ENCODE measurements around the gene RABL3. TPM values are rescaled to one million over a fixed set of nuclear protein-coding genes. Genes with fewer than 3 reads are reported as not detected.
"Not testable (repeated sequence)": the region's sequence is repeated elsewhere in the genome, so short reads cannot be mapped to it uniquely, and the experiment has no call there.

RABL3 gene
- total and polyA plus RNA-seq, 5 donors = 4.7 to 19.6 (median 14.3) TPM

- intact Hi-C loops (cut with DNase I) = no loop called here
- Histone ChIP-seq H3K9me3 (ENCODE audit: control insufficient read depth, low read length) (no peaks in the 10 kb centered on the region), H3K27ac (ENCODE audit: low read length) (no peak overlapping the region), H3K4me1 (ENCODE audit: control insufficient read depth, insufficient read depth, low read length) (no peaks in the 10 kb centered on the region), H3K4me3 (ENCODE audit: low read length) (no peak overlapping the region), H3K27me3 (ENCODE audit: control insufficient read depth, insufficient read depth) (no peaks in the 10 kb centered on the region)
- ATAC-seq (no peak), DNase-seq (no peak)
- 49% methylated on average over 1 of the region's 1 CpG for WGBS
Observed at GRCh38 chr3:120767106-120767505, 24.8 kb upstream of the RABL3 start.

- H3K4me1 ChIP-seq (ENCODE audit: control insufficient read depth, insufficient read depth, low read length) = no peaks in the 10 kb centered on the region
- 90% methylated on average over 3 of the region's 3 CpGs for WGBS
Observed at GRCh38 chr3:120766576-120766975, 24.3 kb upstream of the RABL3 start.

GRCh38 chr3:120765830-120766493 is 23.6 kb upstream of the RABL3 start:
- H3K27me3 ChIP-seq (ENCODE audit: control insufficient read depth, insufficient read depth) = no peaks in the 10 kb centered on the region
- no peaks in the 10 kb centered on the region for H3K4me1 ChIP-seq (ENCODE audit: control insufficient read depth, insufficient read depth, low read length)
- H3K9me3 ChIP-seq (ENCODE audit: control insufficient read depth, low read length) = no peaks in the 10 kb centered on the region
- DNase-seq (no peak), ATAC-seq (no peak)
- no peak overlapping the region for H3K27ac ChIP-seq (ENCODE audit: low read length)
- intact Hi-C loops (cut with DNase I) = no loop called here
- H3K4me3 ChIP-seq (ENCODE audit: low read length) = no peak overlapping the region

More at GRCh38 chr3:120766576-120766975, 24.3 kb upstream of the RABL3 start:
- no peaks in the 10 kb centered on the region for H3K27me3 ChIP-seq (ENCODE audit: control insufficient read depth, insufficient read depth)
- no peaks in the 10 kb centered on the region for H3K9me3 ChIP-seq (ENCODE audit: control insufficient read depth, low read length)
- intact Hi-C loops (cut with DNase I) = no loop called here
- H3K4me3 ChIP-seq (ENCODE audit: low read length) = no peak overlapping the region
- ATAC-seq (no peak), DNase-seq (no peak)
- no peak overlapping the region for H3K27ac ChIP-seq (ENCODE audit: low read length)

- H3K9me3 ChIP-seq (ENCODE audit: control insufficient read depth, low read length) = no peaks in the 10 kb centered on the region
- intact Hi-C loops (cut with DNase I) = no loop called here
Observed at GRCh38 chr3:120764206-120764605, 21.9 kb upstream of the RABL3 start.

GRCh38 chr3:120763601-120764000 is 21.3 kb upstream of the RABL3 start:
- H3K4me1 ChIP-seq (ENCODE audit: control insufficient read depth, insufficient read depth, low read length) = no peaks in the 10 kb centered on the region
- H3K27me3 ChIP-seq (ENCODE audit: control insufficient read depth, insufficient read depth) = no peaks in the 10 kb centered on the region
- no peak for DNase-seq
- H3K27ac ChIP-seq (ENCODE audit: low read length) = no peak overlapping the region
- no peak for ATAC-seq
- no peaks in the 10 kb centered on the region for H3K9me3 ChIP-seq (ENCODE audit: control insufficient read depth, low read length)
- H3K4me3 ChIP-seq (ENCODE audit: low read length) = no peak overlapping the region
- intact Hi-C loops (cut with DNase I) = no loop called here
- 58% methylated on average over 1 of the region's 1 CpG for WGBS

More at GRCh38 chr3:120764206-120764605, 21.9 kb upstream of the RABL3 start:
- DNase-seq (no peak), ATAC-seq (no peak)
- no peak overlapping the region for H3K27ac ChIP-seq (ENCODE audit: low read length)
- no peaks in the 10 kb centered on the region for H3K4me1 ChIP-seq (ENCODE audit: control insufficient read depth, insufficient read depth, low read length)
- no peaks in the 10 kb centered on the region for H3K27me3 ChIP-seq (ENCODE audit: control insufficient read depth, insufficient read depth)
- no peak overlapping the region for H3K4me3 ChIP-seq (ENCODE audit: low read length)

GRCh38 chr3:120762615-120763014 is 20.3 kb upstream of the RABL3 start:
- WGBS = 82% methylated on average over 1 of the region's 1 CpG
- Histone ChIP-seq H3K4me3 (ENCODE audit: low read length) (no peak overlapping the region), H3K27ac (ENCODE audit: low read length) (no peak overlapping the region), H3K9me3 (ENCODE audit: control insufficient read depth, low read length) (no peaks in the 10 kb centered on the region), H3K27me3 (ENCODE audit: control insufficient read depth, insufficient read depth) (no peaks in the 10 kb centered on the region), H3K4me1 (ENCODE audit: control insufficient read depth, insufficient read depth, low read length) (no peaks in the 10 kb centered on the region)
- intact Hi-C loops (cut with DNase I) = no loop called here
- ATAC-seq (no peak), DNase-seq (no peak)

GRCh38 chr3:120758551-120758950 is 16.2 kb upstream of the RABL3 start:
- H3K4me3 ChIP-seq (ENCODE audit: low read length); intact Hi-C loops (cut with DNase I); H3K27me3 ChIP-seq (ENCODE audit: control insufficient read depth, insufficient read depth); H3K4me1 ChIP-seq (ENCODE audit: control insufficient read depth, insufficient read depth, low read length); ATAC-seq; H3K9me3 ChIP-seq (ENCODE audit: control insufficient read depth, low read length); H3K27ac ChIP-seq (ENCODE audit: low read length); DNase-seq: not testable (repeated sequence)
- 89% methylated on average over 4 of the region's 4 CpGs for WGBS

- intact Hi-C loops (cut with DNase I) = no loop called here
- no peak for ATAC-seq
- Histone ChIP-seq H3K27me3 (ENCODE audit: control insufficient read depth, insufficient read depth) (no peaks in the 10 kb centered on the region), H3K27ac (ENCODE audit: low read length) (no peak overlapping the region), H3K4me3 (ENCODE audit: low read length) (no peak overlapping the region), H3K9me3 (ENCODE audit: control insufficient read depth, low read length) (no peaks in the 10 kb centered on the region), H3K4me1 (ENCODE audit: control insufficient read depth, insufficient read depth, low read length) (no peaks in the 10 kb centered on the region)
- DNase-seq = no peak
- WGBS = 79% methylated on average over 2 of the region's 2 CpGs
Observed at GRCh38 chr3:120756061-120756460, 13.7 kb upstream of the RABL3 start.

- intact Hi-C loops (cut with DNase I) = no loop called here
- Histone ChIP-seq H3K4me3 (ENCODE audit: low read length) (no peak overlapping the region), H3K4me1 (ENCODE audit: control insufficient read depth, insufficient read depth, low read length) (no peaks in the 10 kb centered on the region), H3K27ac (ENCODE audit: low read length) (no peak overlapping the region), H3K27me3 (ENCODE audit: control insufficient read depth, insufficient read depth) (no peaks in the 10 kb centered on the region), H3K9me3 (ENCODE audit: control insufficient read depth, low read length) (no peaks in the 10 kb centered on the region)
- ATAC-seq (no peak), DNase-seq (no peak)
Observed at GRCh38 chr3:120753810-120754209, 11.5 kb upstream of the RABL3 start.

- Histone ChIP-seq H3K9me3 (ENCODE audit: control insufficient read depth, low read length) (no peaks in the 10 kb centered on the region), H3K27ac (ENCODE audit: low read length) (no peak overlapping the region), H3K27me3 (ENCODE audit: control insufficient read depth, insufficient read depth) (no peaks in the 10 kb centered on the region), H3K4me1 (ENCODE audit: control insufficient read depth, insufficient read depth, low read length) (no peaks in the 10 kb centered on the region), H3K4me3 (ENCODE audit: low read length) (no peak overlapping the region)
- intact Hi-C loops (cut with DNase I) = no loop called here
- ATAC-seq (no peak), DNase-seq (no peak)
- over 99% methylated on average over 2 of the region's 2 CpGs for WGBS
Observed at GRCh38 chr3:120752865-120753264, 10.5 kb upstream of the RABL3 start.

- Histone ChIP-seq H3K27me3 (ENCODE audit: control insufficient read depth, insufficient read depth) (no peaks in the 10 kb centered on the region), H3K4me1 (ENCODE audit: control insufficient read depth, insufficient read depth, low read length) (no peaks in the 10 kb centered on the region), H3K4me3 (ENCODE audit: low read length) (no peak overlapping the region), H3K9me3 (ENCODE audit: control insufficient read depth, low read length) (no peaks in the 10 kb centered on the region), H3K27ac (ENCODE audit: low read length) (no peak overlapping the region)
- ATAC-seq = no peak
- WGBS = 97% methylated on average over 1 of the region's 1 CpG
- DNase-seq = no peak
- intact Hi-C loops (cut with DNase I) = no loop called here
Observed at GRCh38 chr3:120752230-120752629, 9.9 kb upstream of the RABL3 start.

- intact Hi-C loops (cut with DNase I) = loop anchor here in 1 of 4 donors (10.0 kb wide), 1 partner anchor 145 kb away; no protein-coding TSS in a partner anchor
- H3K27me3 ChIP-seq (ENCODE audit: control insufficient read depth, insufficient read depth) = no peaks in the 10 kb centered on the region
- H3K4me1 ChIP-seq (ENCODE audit: control insufficient read depth, insufficient read depth, low read length) = no peaks in the 10 kb centered on the region
- H3K9me3 ChIP-seq (ENCODE audit: control insufficient read depth, low read length) = no peaks in the 10 kb centered on the region
- WGBS = 99% methylated on average over 1 of the region's 1 CpG
- DNase-seq (no peak), ATAC-seq (no peak)
- H3K27ac ChIP-seq (ENCODE audit: low read length) = no peak overlapping the region
- no peak overlapping the region for H3K4me3 ChIP-seq (ENCODE audit: low read length)
Observed at GRCh38 chr3:120749843-120750242, 7.5 kb upstream of the RABL3 start.
